PC-9 (cell line): ENCODE data around the gene TTC39C. TPM values are rescaled to one million over a fixed set of nuclear protein-coding genes. Genes with fewer than 3 reads are reported as not detected.
A peak's percentile ranks its signal among the peaks of the same experiment; 100 is the strongest.
"Not testable (repeated sequence)": the region's sequence is repeated elsewhere in the genome, so short reads cannot be mapped to it uniquely, and the experiment has no call there.

Source experiments
- BruUV-seq: library from RNA; stranded (reverse); fragments of 400-500 nt; replicated peaks from 2 replicates; lab custom pipeline; 2021; lab: Mats Ljungman, UMichigan
- CTCF ChIA-PET: fragments of 300-600 bp; sonication (Branson Sonifier 250); formaldehyde crosslinking; loops from one replicate; lab custom pipeline; 2022; ENCODE audit warnings: antibody characterized with exemption; lab: Charles Lee
- POLR2A ChIA-PET: fragments of 300-600 bp; sonication (Branson Sonifier 250); formaldehyde crosslinking; loops from one replicate; lab custom pipeline; 2022; ENCODE audit warnings: antibody characterized with exemption; ENCODE audit not compliant: unreplicated experiment; lab: Charles Lee
- DNase-seq, 2 experiments: peaks; one replicate each; pipeline versions ENCODE4 v3.0.0 to v3.0.0-alpha.2; 2015 to 2022; ENCODE audit warnings: mixed read lengths in 1 of 2
- H2AFZ ChIP-seq: fragments of 200-600 bp; sonication (generic); 2 replicates; pipeline ENCODE4 v1.8.1; 2017; ENCODE audit warnings: antibody characterized with exemption
- H3F3A ChIP-seq: fragments of 200-600 bp; sonication (generic); 2 replicates; pipeline ENCODE4 v1.8.1; 2017; ENCODE audit warnings: antibody characterized with exemption, mild to moderate bottlenecking, low read depth; ENCODE audit not compliant: insufficient read depth
- H3K27ac ChIP-seq: fragments of 200-600 bp; sonication (generic); 2 replicates; pipeline ENCODE4 v1.6.1; 2016; ENCODE audit warnings: mixed run types
- H3K27me3 ChIP-seq: fragments of 200-600 bp; sonication (generic); 2 replicates; pipeline ENCODE4 v1.6.1; 2016; ENCODE audit warnings: low read depth, mixed run types; ENCODE audit not compliant: insufficient read depth
- H3K36me3 ChIP-seq: fragments of 200-600 bp; sonication (generic); 2 replicates; pipeline ENCODE4 v1.6.1; 2016; ENCODE audit warnings: low read depth, mixed run types
- H3K4me1 ChIP-seq: fragments of 200-600 bp; sonication (generic); replicated peaks from 2 replicates; pipeline ENCODE4 v1.6.1; 2016; ENCODE audit warnings: mixed run types; ENCODE audit not compliant: insufficient read depth
- H3K4me2 ChIP-seq: fragments of 200-600 bp; sonication (generic); 2 replicates; pipeline ENCODE4 v1.6.1; 2017; ENCODE audit warnings: mixed run types
- H3K4me3 ChIP-seq: fragments of 200-600 bp; sonication (generic); 2 replicates; pipeline ENCODE4 v1.6.1; 2016; ENCODE audit warnings: mixed run types
- H3K79me2 ChIP-seq: fragments of 200-600 bp; sonication (generic); 2 replicates; pipeline ENCODE4 v1.6.1; 2017; ENCODE audit warnings: low read depth, mixed run types
- H3K9me2 ChIP-seq: fragments of 200-600 bp; sonication (generic); 2 replicates; pipeline ENCODE4 v1.8.1; 2017; ENCODE audit warnings: mild to moderate bottlenecking; ENCODE audit not compliant: insufficient read depth
- H3K9me3 ChIP-seq: fragments of 200-600 bp; sonication (generic); 2 replicates; pipeline ENCODE4 v1.8.1; 2016; ENCODE audit warnings: low read depth; ENCODE audit not compliant: insufficient read depth
- H4K20me1 ChIP-seq: fragments of 200-600 bp; sonication (generic); 2 replicates; pipeline ENCODE4 v1.8.1; 2017; ENCODE audit not compliant: insufficient read depth
- EZH2 ChIP-seq: fragments of 200-600 bp; sonication (generic); IDR thresholded peaks from 2 replicates; pipeline ENCODE4 v1.8.0; 2017; ENCODE audit warnings: antibody characterized with exemption, low read depth
- intact Hi-C: fragments of 100-400 bp; cut with micrococcal nuclease; formaldehyde crosslinking; loops from one replicate; pipeline ENCODE4 v1.10.0; 2022; ENCODE audit not compliant: unreplicated experiment
- total RNA-seq: library from RNA; stranded (reverse); gene quantifications from 2 replicates; pipeline ENCODE4 v1.2.3, GENCODE V29; 2021
- TF ChIP-seq, protein P1 (sequence below): fragments of 200-600 bp; sonication (generic); conservative IDR thresholded peaks from 2 replicates; pipeline ENCODE4 v1.6.1; 2017; ENCODE audit warnings: mixed run types, antibody characterized with exemption, mild to moderate bottlenecking, moderate library complexity

The TTC39C gene
- total RNA-seq, 1 experiment from 2014 or later, result 15.3 TPM

DNA sequence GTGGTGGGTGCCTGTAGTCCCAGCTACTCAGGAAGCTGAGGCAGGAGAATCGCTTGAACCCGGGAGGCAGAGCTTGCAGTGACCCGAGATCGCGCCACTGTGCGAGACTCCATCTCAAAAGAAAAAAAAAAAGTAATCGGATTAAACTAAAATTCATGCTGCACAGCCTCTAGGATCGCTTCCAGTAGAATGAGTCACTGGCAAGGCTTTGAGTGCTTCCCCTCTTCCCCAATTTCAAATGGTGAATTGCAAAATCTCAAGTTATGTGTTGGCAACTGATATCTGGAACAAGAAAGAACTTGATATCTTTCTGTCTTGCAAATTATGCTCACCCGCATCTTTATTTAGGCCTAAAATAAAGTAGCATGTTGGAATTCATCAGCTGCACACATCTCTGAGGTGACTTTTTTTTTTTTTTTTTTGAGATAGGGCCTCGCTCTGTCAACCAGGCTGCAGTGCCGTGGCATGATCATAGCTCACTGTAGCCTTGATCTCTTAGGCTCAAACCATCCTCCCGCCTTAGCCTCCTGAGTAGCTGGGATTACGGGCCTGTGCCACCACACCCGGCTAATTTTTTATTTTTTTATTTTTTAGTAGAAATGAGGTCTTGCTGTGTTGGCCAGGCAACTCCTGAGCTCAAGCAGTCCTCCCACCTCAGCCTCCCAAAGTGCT lies 12.7 kb downstream of the TTC39C start:
- TF ChIP-seq, protein P1, sequence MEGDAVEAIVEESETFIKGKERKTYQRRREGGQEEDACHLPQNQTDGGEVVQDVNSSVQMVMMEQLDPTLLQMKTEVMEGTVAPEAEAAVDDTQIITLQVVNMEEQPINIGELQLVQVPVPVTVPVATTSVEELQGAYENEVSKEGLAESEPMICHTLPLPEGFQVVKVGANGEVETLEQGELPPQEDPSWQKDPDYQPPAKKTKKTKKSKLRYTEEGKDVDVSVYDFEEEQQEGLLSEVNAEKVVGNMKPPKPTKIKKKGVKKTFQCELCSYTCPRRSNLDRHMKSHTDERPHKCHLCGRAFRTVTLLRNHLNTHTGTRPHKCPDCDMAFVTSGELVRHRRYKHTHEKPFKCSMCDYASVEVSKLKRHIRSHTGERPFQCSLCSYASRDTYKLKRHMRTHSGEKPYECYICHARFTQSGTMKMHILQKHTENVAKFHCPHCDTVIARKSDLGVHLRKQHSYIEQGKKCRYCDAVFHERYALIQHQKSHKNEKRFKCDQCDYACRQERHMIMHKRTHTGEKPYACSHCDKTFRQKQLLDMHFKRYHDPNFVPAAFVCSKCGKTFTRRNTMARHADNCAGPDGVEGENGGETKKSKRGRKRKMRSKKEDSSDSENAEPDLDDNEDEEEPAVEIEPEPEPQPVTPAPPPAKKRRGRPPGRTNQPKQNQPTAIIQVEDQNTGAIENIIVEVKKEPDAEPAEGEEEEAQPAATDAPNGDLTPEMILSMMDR, result no peak
- no peak for TF ChIP-seq EZH2
- H3K4me2 ChIP-seq, result peak overlapping the region; percentile 70
- H3K9me3 ChIP-seq, result no peaks in the 10 kb centered on the region
- H2AFZ ChIP-seq, result peak overlapping the region; percentile 63; the same call in 1 of the 2 replicates
- peak overlapping the region; percentile 47; the same call in 1 of the 2 replicates for H3K4me3 ChIP-seq
- no peaks in the 10 kb centered on the region for H4K20me1 ChIP-seq
- intact Hi-C loops, result loop anchor here (10.0 kb wide), 1 partner anchor 88 kb away; no protein-coding TSS in a partner anchor
- BruUV-seq, result no TSS peak
- peak; percentile 21 to 81 for DNase-seq
- no peaks in the 10 kb centered on the region for H3K27me3 ChIP-seq
- H3K36me3 ChIP-seq, result no peaks in the 10 kb centered on the region
- peaks cover 46% of the 10 kb centered on the region for H3K4me1 ChIP-seq
- peaks cover 21% of the 10 kb centered on the region; the same call in 1 of the 2 replicates for H3K79me2 ChIP-seq
- H3K27ac ChIP-seq, result no peak overlapping the region; the same call in 1 of the 2 replicates
- ChIA-PET POLR2A (no interaction called here), CTCF (no interaction called here)
- no peaks in the 10 kb centered on the region for H3K9me2 ChIP-seq
- peaks cover 15% of the 10 kb centered on the region for H3F3A ChIP-seq

DNA sequence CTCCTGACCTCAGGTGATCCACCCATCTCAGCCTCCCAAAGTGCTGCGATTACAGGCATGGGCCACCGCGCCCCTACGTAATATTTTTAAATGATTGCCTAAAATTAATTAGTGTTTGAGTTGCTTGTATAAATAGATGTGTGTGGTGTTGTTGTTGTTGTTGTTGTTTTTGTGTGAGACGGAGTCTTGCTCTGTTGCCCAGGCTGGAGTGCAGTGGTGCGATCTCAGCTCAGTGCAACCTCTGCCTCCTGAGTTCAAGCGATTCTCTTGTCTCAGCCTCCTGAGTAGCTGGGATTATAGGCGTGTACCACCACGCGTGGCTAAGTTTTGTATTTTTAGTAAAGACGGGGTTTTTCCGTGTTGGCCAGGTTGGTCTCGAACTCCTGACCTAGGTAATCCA lies 14.4 kb downstream of the TTC39C start:
- H3K27ac ChIP-seq, H4K20me1 ChIP-seq, H2AFZ ChIP-seq, POLR2A ChIA-PET, H3K36me3 ChIP-seq, CTCF ChIA-PET, H3K4me3 ChIP-seq, H3K9me3 ChIP-seq, H3K27me3 ChIP-seq, BruUV-seq, DNase-seq, H3K4me2 ChIP-seq, H3K9me2 ChIP-seq: not testable (repeated sequence)
- H3K4me1 ChIP-seq, result peaks cover 33% of the 10 kb centered on the region
- intact Hi-C loops, result loop anchor here (10.0 kb wide), 1 partner anchor 86 kb away; no protein-coding TSS in a partner anchor
- peaks cover 21% of the 10 kb centered on the region; the same call in 1 of the 2 replicates for H3K79me2 ChIP-seq
- peaks cover 12% of the 10 kb centered on the region; the same call in 1 of the 2 replicates for H3F3A ChIP-seq

DNA sequence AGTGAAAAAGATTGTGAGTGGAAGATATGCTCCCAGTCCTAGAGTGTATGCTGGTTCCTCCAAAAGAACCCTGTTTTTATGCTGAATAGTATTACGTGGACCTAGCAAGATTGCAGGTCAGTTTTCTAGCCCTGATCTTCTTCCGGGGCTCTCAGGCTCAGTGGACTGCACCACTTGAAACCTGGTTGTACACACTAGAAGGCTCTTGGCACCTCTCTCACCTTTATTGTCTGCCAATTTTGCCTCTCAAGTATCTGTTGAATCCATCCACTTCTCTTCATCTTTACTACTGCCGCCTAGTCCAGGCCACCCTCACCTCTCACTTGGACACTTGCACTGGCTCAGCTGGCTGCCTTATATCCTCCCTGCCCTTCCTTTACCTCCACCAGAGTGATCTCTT lies 16.8 kb downstream of the TTC39C start:
- Histone ChIP-seq H2AFZ (no peak overlapping the region), H3K9me2 (no peaks in the 10 kb centered on the region), H4K20me1 (no peaks in the 10 kb centered on the region), H3F3A (peaks cover 12% of the 10 kb centered on the region; the same call in 1 of the 2 replicates), H3K27ac (no peak overlapping the region), H3K9me3 (no peaks in the 10 kb centered on the region), H3K79me2 (0 out of 2 replicates have a peak, but pooled peaks cover 7% of the 10 kb centered on the region), H3K27me3 (no peaks in the 10 kb centered on the region), H3K4me3 (no peak overlapping the region), H3K4me1 (peaks cover 21% of the 10 kb centered on the region), H3K36me3 (no peaks in the 10 kb centered on the region), H3K4me2 (no peak overlapping the region)
- no TSS peak for BruUV-seq
- TF ChIP-seq, protein P1, result no peak
- TF ChIP-seq EZH2, result no peak
- POLR2A ChIA-PET, result no interaction called here
- CTCF ChIA-PET, result no interaction called here
- intact Hi-C loops, result no loop called here
- DNase-seq, result no peak
